ENCODE results near the gene PDGFD.

PDGFD gene

DNA sequence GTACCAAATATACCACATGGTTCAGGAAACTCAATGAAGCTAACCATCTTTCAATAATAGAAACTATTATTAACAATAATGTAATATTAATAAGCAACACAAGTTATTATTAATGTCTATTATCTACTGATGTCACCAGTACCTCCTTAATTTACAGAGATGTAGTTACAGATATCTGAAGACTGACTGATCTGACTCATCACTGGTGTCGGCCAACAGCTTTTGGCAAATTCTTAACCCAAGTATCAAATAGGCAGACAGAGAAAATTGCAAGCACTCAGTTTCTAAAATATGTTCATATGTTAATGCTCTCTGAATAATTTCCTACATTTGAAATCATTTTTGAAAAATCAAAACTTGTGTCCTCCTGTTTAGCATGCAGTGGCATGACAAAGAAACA lies 227.9 kb downstream of the PDGFD start:
- CTCF ChIA-PET = no interaction called here
- no CpG with 5 or more reads among the region's 1 CpG for WGBS (ENCODE audit: insufficient coverage)
- no peak overlapping the region for H3K4me3 ChIP-seq (ENCODE audit: control insufficient read depth in 1 of 7, extremely low read depth in 1 of 7, insufficient read depth in 4 of 7, low read depth in 2 of 7, low read length in 6 of 7)

GRCh38 chr11:103935219-103935618 lies 228.7 kb downstream of the PDGFD start:
- no peaks in the 10 kb centered on the region for H3K4me1 ChIP-seq (ENCODE audit: control extremely low read depth in 1 of 4, control insufficient read depth in 4 of 4, insufficient read depth in 4 of 4, low read length in 3 of 4)
- no peak overlapping the region for H3K4me3 ChIP-seq (ENCODE audit: control insufficient read depth in 1 of 7, extremely low read depth in 1 of 7, insufficient read depth in 4 of 7, low read depth in 2 of 7, low read length in 6 of 7)
- DNase-seq = no peak
- ChIA-PET POLR2A (no interaction called here), CTCF (no interaction called here)
- no peak overlapping the region for H3K27ac ChIP-seq (ENCODE audit: insufficient read depth in 1 of 2, low read depth in 1 of 2, low read length in 2 of 2, poor library complexity in 1 of 2, severe bottlenecking in 2 of 2)
- no peaks in the 10 kb centered on the region for H3K36me3 ChIP-seq (ENCODE audit: control insufficient read depth in 4 of 4, insufficient read depth in 4 of 4, low read length in 3 of 4)
- WGBS (ENCODE audit: insufficient coverage) = 100% methylated on average over 2 of the region's 2 CpGs
- H3K9me3 ChIP-seq (ENCODE audit: control extremely low read depth in 1 of 5, control insufficient read depth in 4 of 5, insufficient read depth in 2 of 5, low read depth in 1 of 5, low read length in 4 of 5) = no peaks in the 10 kb centered on the region
- no peaks in the 10 kb centered on the region for H3K27me3 ChIP-seq (replicated peaks in 2 of 5; ENCODE audit: control insufficient read depth in 4 of 5, insufficient read depth in 5 of 5, low read length in 4 of 5)

More for the DNA sequence above, 227.9 kb downstream of the PDGFD start:
- H3K36me3 ChIP-seq (ENCODE audit: control insufficient read depth in 4 of 4, insufficient read depth in 4 of 4, low read length in 3 of 4) = no peaks in the 10 kb centered on the region
- POLR2A ChIA-PET = no interaction called here
- no peak for DNase-seq
- no peaks in the 10 kb centered on the region for H3K4me1 ChIP-seq (ENCODE audit: control extremely low read depth in 1 of 4, control insufficient read depth in 4 of 4, insufficient read depth in 4 of 4, low read length in 3 of 4)
- H3K9me3 ChIP-seq (ENCODE audit: control extremely low read depth in 1 of 5, control insufficient read depth in 4 of 5, insufficient read depth in 2 of 5, low read depth in 1 of 5, low read length in 4 of 5) = no peaks in the 10 kb centered on the region
- H3K27ac ChIP-seq (ENCODE audit: insufficient read depth in 1 of 2, low read depth in 1 of 2, low read length in 2 of 2, poor library complexity in 1 of 2, severe bottlenecking in 2 of 2) = no peak overlapping the region
- H3K27me3 ChIP-seq (replicated peaks in 2 of 5; ENCODE audit: control insufficient read depth in 4 of 5, insufficient read depth in 5 of 5, low read length in 4 of 5) = no peaks in the 10 kb centered on the region

DNA sequence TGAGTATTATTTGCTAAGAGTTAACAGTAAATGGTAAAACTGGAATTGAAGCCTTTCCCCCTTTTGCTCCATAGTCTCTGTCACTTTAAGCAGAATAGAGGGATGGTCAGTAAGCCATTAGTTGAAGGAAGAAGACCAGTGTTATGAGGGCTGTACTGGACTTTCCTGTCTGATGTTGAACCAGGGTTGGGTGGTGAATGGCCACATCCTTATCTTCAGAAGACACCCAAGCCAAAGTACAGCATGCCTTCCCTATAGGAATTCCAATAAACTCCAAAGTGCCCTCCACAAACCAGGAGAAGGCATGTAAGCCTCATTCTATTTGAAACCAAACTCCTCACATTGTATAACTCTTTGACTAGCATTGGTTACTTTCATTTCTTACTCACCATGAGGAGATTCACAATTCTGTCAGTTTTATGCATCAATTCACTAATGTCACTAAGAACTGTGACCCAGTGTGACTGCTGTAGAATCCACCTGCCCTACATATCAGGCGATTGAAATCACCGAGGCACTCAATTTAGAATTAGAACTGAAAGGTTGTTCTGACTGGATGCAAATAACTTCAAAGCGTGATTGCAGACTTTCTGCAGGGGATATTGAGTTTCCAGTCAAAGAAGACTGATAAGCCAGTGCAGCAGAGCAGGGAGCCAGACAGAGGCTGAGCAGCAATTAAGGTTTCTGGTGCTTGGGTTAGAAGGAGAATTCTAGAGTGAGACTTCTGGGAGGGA lies 234.6 kb downstream of the PDGFD start:
- Histone ChIP-seq H3K36me3 (ENCODE audit: control insufficient read depth in 4 of 4, insufficient read depth in 4 of 4, low read length in 3 of 4) (peaks cover 0 to 3% (median 0%) of the 10 kb centered on the region in 4 experiments), H3K27me3 (replicated peaks in 2 of 5; ENCODE audit: control insufficient read depth in 4 of 5, insufficient read depth in 5 of 5, low read length in 4 of 5) (no peaks in the 10 kb centered on the region), H3K27ac (ENCODE audit: insufficient read depth in 1 of 2, low read depth in 1 of 2, low read length in 2 of 2, poor library complexity in 1 of 2, severe bottlenecking in 2 of 2) (no peak overlapping the region), H3K4me1 (ENCODE audit: control extremely low read depth in 1 of 4, control insufficient read depth in 4 of 4, insufficient read depth in 4 of 4, low read length in 3 of 4) (no peaks in the 10 kb centered on the region), H3K9me3 (ENCODE audit: control extremely low read depth in 1 of 5, control insufficient read depth in 4 of 5, insufficient read depth in 2 of 5, low read depth in 1 of 5, low read length in 4 of 5) (no peaks in the 10 kb centered on the region), H3K4me3 (ENCODE audit: control insufficient read depth in 1 of 7, extremely low read depth in 1 of 7, insufficient read depth in 4 of 7, low read depth in 2 of 7, low read length in 6 of 7) (no peak overlapping the region)
- 92% methylated on average over 3 of the region's 3 CpGs for WGBS (ENCODE audit: insufficient coverage)
- CTCF ChIA-PET = interaction anchor here (1.2 kb wide), 1 partner anchor 34 kb away, joined by 3 read pairs; no protein-coding TSS in a partner anchor
- DNase-seq = no peak
- POLR2A ChIA-PET = no interaction called here

DNA sequence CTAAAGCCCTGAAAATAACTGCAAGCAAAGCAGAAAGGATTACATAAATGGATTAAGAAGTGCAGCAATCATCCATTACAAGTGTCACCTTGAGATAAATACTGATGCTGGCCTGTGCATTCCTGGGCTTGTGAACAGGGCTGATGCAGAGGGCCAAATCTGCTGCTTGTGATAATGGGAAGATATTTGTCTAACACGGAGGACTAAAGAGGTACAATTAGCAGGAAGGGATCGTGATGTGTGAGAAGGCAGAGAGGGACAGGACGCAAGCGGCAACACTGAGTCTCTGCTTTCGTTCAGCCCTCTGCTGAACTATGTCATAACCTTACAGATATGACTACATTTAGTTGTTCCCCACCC lies 235.2 kb downstream of the PDGFD start:
- Histone ChIP-seq H3K36me3 (ENCODE audit: control insufficient read depth in 4 of 4, insufficient read depth in 4 of 4, low read length in 3 of 4) (peaks cover 0 to 3% (median 0%) of the 10 kb centered on the region in 4 experiments), H3K4me1 (ENCODE audit: control extremely low read depth in 1 of 4, control insufficient read depth in 4 of 4, insufficient read depth in 4 of 4, low read length in 3 of 4) (no peaks in the 10 kb centered on the region), H3K27ac (ENCODE audit: insufficient read depth in 1 of 2, low read depth in 1 of 2, low read length in 2 of 2, poor library complexity in 1 of 2, severe bottlenecking in 2 of 2) (no peak overlapping the region), H3K9me3 (ENCODE audit: control extremely low read depth in 1 of 5, control insufficient read depth in 4 of 5, insufficient read depth in 2 of 5, low read depth in 1 of 5, low read length in 4 of 5) (no peaks in the 10 kb centered on the region), H3K27me3 (replicated peaks in 2 of 5; ENCODE audit: control insufficient read depth in 4 of 5, insufficient read depth in 5 of 5, low read length in 4 of 5) (no peaks in the 10 kb centered on the region), H3K4me3 (ENCODE audit: control insufficient read depth in 1 of 7, extremely low read depth in 1 of 7, insufficient read depth in 4 of 7, low read depth in 2 of 7, low read length in 6 of 7) (no peak overlapping the region)
- no CpG with 5 or more reads among the region's 5 CpGs for WGBS (ENCODE audit: insufficient coverage)
- no peak for DNase-seq
- CTCF ChIA-PET = no interaction called here
- POLR2A ChIA-PET = no interaction called here

DNA sequence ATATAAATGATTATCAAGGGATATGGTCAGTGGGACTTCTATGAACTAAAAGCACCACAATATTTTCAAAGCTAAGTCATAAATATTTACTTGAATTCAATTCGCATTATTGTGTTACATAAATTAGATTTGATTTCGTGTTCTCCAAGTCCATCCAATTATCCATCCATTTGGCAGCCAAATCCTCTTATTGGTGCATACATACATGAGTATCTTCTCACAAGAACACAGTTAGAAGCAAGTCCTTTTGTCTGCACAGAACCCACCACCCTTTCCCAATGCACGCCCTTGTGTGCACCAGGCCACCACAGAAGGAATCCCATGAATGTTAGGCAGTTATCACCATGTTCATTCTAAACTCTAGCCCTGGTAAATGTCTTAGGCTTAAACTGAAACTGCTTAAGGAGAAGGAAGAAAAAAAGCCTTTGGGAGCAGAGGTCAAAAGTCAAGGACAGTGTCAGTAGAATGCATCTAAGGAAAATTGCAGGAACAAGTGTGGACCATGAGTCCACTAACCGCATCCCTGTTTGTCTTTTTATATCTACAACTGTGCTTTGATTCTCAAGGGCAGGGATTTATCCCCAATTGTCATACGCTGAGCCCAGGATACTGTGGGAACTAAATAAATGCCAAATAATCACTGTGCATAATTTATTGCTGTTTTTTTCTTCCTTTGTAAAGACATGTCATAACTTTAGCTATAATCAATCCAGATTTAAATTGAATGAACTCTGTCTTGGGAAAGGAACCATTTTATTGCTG lies 235.7 kb downstream of the PDGFD start:
- CTCF ChIA-PET = no interaction called here
- POLR2A ChIA-PET = no interaction called here
- Histone ChIP-seq H3K4me3 (ENCODE audit: control insufficient read depth in 1 of 7, extremely low read depth in 1 of 7, insufficient read depth in 4 of 7, low read depth in 2 of 7, low read length in 6 of 7) (no peak overlapping the region), H3K9me3 (ENCODE audit: control extremely low read depth in 1 of 5, control insufficient read depth in 4 of 5, insufficient read depth in 2 of 5, low read depth in 1 of 5, low read length in 4 of 5) (no peaks in the 10 kb centered on the region), H3K4me1 (ENCODE audit: control extremely low read depth in 1 of 4, control insufficient read depth in 4 of 4, insufficient read depth in 4 of 4, low read length in 3 of 4) (no peaks in the 10 kb centered on the region), H3K27me3 (replicated peaks in 2 of 5; ENCODE audit: control insufficient read depth in 4 of 5, insufficient read depth in 5 of 5, low read length in 4 of 5) (no peaks in the 10 kb centered on the region), H3K36me3 (ENCODE audit: control insufficient read depth in 4 of 4, insufficient read depth in 4 of 4, low read length in 3 of 4) (peaks cover 0 to 3% (median 0%) of the 10 kb centered on the region in 4 experiments), H3K27ac (ENCODE audit: insufficient read depth in 1 of 2, low read depth in 1 of 2, low read length in 2 of 2, poor library complexity in 1 of 2, severe bottlenecking in 2 of 2) (no peak overlapping the region)
- 100% methylated on average over 2 of the region's 5 CpGs for WGBS (ENCODE audit: insufficient coverage)
- DNase-seq = no peak

DNA sequence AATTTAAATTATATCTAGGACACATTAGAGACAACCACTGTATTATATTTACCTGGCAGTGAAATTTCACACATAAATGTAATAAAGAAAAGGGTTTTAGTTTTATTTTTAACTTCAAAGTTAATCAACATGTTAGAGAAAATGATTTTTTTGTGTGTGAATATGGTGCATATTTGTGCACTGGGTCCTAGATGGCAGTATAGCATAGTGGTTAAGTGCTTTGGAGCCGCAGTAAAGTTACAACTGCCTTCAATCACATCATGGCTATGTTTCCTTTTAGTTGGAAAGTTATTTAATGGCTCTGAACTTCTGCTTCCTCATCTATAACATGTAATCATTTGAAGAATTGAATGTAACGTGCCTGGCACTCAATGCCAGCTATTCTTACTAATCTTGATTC lies 236.4 kb downstream of the PDGFD start:
- 33% methylated on average over 1 of the region's 2 CpGs for WGBS (ENCODE audit: insufficient coverage)
- Histone ChIP-seq H3K27ac (ENCODE audit: insufficient read depth in 1 of 2, low read depth in 1 of 2, low read length in 2 of 2, poor library complexity in 1 of 2, severe bottlenecking in 2 of 2) (no peak overlapping the region), H3K4me1 (ENCODE audit: control extremely low read depth in 1 of 4, control insufficient read depth in 4 of 4, insufficient read depth in 4 of 4, low read length in 3 of 4) (no peaks in the 10 kb centered on the region), H3K4me3 (ENCODE audit: control insufficient read depth in 1 of 7, extremely low read depth in 1 of 7, insufficient read depth in 4 of 7, low read depth in 2 of 7, low read length in 6 of 7) (no peak overlapping the region), H3K27me3 (replicated peaks in 2 of 5; ENCODE audit: control insufficient read depth in 4 of 5, insufficient read depth in 5 of 5, low read length in 4 of 5) (no peaks in the 10 kb centered on the region), H3K9me3 (ENCODE audit: control extremely low read depth in 1 of 5, control insufficient read depth in 4 of 5, insufficient read depth in 2 of 5, low read depth in 1 of 5, low read length in 4 of 5) (no peaks in the 10 kb centered on the region), H3K36me3 (ENCODE audit: control insufficient read depth in 4 of 4, insufficient read depth in 4 of 4, low read length in 3 of 4) (peaks cover 0 to 3% (median 0%) of the 10 kb centered on the region in 4 experiments)
- POLR2A ChIA-PET = no interaction called here
- peak; percentile 5 to 49 (median 41) for DNase-seq
- CTCF ChIA-PET = no interaction called here

DNA sequence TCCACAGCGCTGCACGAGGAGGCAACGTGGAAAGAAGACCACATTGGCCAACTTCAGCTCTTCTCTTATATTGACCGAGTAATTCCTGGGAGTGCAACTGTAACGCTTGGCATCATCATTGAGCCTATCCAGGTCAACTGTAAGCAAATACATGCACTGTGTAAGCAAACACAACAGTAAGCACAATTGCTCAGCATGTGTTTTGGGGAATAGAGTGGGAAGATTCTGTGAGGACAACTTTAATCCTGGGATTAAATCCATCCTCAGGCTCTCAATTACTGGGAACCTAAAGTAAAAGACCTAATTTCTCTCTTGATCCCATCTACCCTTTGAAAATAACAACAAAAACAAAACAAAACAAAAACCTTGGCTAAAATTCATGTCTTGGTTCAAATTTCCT lies 237.0 kb downstream of the PDGFD start:
- CTCF ChIA-PET = no interaction called here
- H3K27ac ChIP-seq (ENCODE audit: insufficient read depth in 1 of 2, low read depth in 1 of 2, low read length in 2 of 2, poor library complexity in 1 of 2, severe bottlenecking in 2 of 2) = no peak overlapping the region

More for the DNA sequence above, 237.0 kb downstream of the PDGFD start:
- H3K9me3 ChIP-seq (ENCODE audit: control extremely low read depth in 1 of 5, control insufficient read depth in 4 of 5, insufficient read depth in 2 of 5, low read depth in 1 of 5, low read length in 4 of 5) = no peaks in the 10 kb centered on the region
- 100% methylated on average over 3 of the region's 5 CpGs for WGBS (ENCODE audit: insufficient coverage)
- no peak for DNase-seq
- no peak overlapping the region for H3K4me3 ChIP-seq (ENCODE audit: control insufficient read depth in 1 of 7, extremely low read depth in 1 of 7, insufficient read depth in 4 of 7, low read depth in 2 of 7, low read length in 6 of 7)
- H3K27me3 ChIP-seq (replicated peaks in 2 of 5; ENCODE audit: control insufficient read depth in 4 of 5, insufficient read depth in 5 of 5, low read length in 4 of 5) = no peaks in the 10 kb centered on the region
- POLR2A ChIA-PET = no interaction called here
- H3K4me1 ChIP-seq (ENCODE audit: control extremely low read depth in 1 of 4, control insufficient read depth in 4 of 4, insufficient read depth in 4 of 4, low read length in 3 of 4) = no peaks in the 10 kb centered on the region
- H3K36me3 ChIP-seq (ENCODE audit: control insufficient read depth in 4 of 4, insufficient read depth in 4 of 4, low read length in 3 of 4) = peaks cover 0 to 3% (median 0%) of the 10 kb centered on the region in 4 experiments

Measured in common myeloid progenitor, CD34-positive (primary cell).